ENCODE measurements around the gene HCRT.
"Not testable (repeated sequence)": the region's sequence is repeated elsewhere in the genome, so short reads cannot be mapped to it uniquely, and the experiment has no call there.

Gene HCRT

DNA sequence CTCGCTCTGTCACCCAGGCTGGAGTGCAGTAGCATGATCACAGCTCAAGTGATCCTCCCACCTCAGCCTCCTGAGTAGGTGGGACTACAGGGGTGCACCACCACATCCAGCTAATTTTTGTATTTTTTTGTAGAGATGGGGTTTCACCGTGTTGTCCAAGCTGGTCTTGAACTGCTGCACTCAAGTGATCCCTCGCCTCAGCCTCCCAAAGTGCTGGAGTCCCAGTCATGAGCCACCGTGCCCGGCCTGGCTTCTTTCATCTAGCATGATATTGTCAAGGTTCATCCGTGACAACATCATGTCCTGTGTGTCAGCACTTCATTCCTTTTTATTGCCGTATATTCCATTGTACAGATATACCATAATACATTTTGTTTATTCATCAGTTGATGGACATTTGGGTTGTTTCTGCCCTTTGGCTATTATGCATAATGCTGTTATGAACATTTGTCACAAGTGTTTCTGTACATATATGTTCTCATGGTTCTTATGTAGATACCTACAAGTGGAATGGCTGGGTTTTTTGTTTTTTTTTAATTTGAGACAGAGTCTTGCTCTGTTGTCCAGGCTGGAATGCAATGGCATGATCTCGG, 12.4 kb upstream of the HCRT start:
- DNase-seq (ENCODE audit: low spot score): no peak

DNA sequence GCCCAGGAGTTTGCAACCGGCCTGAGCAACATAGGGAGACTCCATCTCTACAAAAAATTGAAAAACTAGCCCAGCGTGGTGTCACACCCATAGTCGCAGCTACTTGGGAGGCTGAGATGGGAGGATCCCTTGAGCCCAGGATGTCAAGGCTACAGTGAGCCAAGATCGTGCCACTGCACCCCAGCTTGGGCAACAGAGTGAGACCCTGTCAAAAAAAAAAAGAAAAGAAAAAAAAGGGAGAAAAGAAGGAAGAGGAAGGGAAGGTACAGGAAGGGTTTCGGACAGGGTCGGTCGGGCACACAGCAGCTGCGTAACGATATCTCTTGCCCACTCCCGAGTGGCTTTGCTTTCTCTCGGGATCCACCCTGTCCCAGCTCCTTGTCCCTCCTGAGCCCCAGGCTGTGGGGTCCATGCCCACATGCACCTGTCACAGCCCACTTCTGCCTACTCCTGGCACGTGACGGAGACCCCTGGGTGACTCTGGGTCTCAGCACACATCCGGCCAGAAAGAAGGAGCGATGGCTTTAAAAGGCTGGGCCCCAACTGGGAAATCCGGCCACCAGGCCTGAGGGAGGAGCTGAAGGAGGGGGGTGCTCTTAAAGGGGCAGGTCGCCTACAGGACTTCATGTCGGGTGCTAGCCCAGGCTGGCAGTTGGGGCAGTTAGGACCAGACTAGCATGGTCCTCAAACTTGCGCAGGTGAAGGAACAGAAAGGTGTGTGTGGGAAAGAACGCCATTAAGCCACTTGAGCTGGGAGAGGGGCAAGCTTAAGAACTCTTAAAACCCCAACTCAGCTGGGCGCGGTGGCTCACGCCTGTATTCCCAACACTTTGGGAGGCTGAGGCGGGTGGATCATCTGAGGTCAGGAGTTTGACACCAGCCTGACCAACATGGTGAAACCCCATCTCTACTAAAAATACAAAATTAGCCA, 9.0 kb upstream of the HCRT start, which contains the start of gene GHDC:
Gene GHDC (minus strand): TSS at position 526 of the 931 bp plus-strand sequence. CDS start 913 bp downstream, outside the sequence.
- DNase-seq (ENCODE audit: low spot score): peak; percentile 81

DNA sequence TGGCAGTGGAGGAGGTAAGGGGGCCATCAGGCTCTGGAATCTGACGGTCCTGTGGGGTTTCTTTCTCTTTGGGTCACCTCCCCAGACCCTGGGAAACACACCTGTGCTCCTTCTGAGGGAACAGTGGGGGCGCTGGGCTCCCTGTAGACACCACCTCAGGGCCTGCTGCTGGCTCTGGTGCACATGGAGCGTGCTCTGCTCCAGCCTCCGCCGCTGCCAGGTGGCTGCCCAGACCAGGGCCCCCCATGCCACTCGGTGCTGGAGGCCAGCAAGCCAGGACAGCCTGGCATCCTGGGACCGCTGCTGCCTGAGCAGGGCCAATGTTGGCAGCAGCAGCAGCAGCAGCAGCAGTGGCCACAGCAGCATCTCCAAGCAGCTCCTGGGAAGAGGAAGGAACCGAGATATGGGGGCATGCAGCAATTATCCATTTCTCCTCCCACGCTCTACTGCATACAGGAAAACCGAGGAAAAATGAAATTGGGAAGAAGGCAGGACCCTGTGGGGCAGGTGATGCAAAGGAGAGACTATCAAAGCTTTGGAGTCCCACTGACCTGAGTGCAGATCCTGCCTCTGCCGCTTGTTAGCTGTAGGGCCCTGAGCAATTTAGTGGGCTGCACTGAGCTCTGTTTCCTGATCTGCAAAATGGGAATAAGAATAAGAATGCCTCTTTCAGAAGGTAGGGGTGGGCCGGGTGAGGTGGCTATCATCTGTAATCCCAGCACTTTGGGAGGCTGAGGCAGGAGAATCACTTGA, 8.1 kb upstream of the HCRT start:
- DNase-seq (ENCODE audit: low spot score): no peak

DNA sequence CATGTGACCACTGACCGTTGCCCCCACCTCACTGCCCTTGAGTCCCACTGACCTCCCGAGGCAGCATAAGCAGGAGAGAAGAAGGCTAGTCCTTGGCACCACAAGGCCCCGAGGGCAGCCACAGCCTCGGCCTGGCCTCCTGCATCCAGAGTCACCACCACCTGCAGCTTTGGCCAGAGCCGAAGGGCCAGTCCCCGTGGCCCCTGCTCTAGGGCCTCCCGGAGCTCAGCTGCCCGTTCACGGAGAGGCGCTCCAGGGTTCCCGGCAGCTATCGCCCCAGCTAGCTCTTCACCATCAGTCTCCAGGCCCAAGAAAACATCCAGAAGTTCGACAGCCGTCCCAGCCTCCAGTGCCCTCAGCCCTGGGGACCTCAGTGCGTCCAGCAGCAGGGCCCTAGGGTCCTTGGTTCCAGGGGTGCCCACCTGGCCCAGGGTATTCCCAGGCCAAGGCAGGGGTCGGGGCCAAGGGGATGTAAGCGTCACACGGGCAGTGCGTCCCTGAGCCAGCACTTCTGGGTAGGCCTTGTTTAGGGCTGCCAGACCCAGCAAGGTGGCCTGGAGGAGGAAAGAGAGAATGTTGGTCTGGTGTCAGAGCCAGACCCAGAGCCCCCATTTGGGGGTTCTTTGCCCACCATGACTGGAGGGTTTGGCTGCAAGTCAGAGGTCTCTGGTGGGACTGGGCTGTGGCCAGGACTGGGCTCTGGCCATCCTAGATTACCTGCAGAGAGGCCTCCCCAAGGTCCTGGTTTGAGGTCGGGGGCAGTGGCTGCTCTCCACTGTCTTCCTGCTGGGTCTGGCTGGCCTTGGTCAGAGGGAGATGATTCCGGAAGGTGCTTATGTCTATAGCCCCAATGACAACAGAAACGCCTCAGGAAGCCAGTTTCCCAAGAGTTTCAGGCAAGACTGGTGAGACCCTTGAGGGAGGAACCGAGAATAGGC, 7.2 kb upstream of the HCRT start:
- DNase-seq (ENCODE audit: low spot score): no peak

DNA sequence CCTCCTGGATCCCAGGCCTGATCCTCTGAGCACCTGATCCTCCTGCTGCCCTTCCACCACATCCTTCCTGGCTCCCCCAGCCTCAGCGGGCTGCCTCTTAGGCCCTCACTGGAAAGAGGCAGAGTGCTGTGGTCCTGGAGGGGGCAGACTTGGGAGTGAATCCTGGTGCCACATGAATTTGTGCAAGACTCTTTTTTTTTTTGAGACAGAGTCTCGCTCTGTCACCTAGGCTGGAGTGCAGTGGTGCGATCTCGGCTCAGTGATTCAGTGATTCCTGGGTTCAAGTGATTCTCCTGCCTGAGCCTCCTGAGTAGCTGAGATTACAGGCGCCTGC, 6.0 kb upstream of the HCRT start:
- no peak for DNase-seq (ENCODE audit: low spot score)

DNA sequence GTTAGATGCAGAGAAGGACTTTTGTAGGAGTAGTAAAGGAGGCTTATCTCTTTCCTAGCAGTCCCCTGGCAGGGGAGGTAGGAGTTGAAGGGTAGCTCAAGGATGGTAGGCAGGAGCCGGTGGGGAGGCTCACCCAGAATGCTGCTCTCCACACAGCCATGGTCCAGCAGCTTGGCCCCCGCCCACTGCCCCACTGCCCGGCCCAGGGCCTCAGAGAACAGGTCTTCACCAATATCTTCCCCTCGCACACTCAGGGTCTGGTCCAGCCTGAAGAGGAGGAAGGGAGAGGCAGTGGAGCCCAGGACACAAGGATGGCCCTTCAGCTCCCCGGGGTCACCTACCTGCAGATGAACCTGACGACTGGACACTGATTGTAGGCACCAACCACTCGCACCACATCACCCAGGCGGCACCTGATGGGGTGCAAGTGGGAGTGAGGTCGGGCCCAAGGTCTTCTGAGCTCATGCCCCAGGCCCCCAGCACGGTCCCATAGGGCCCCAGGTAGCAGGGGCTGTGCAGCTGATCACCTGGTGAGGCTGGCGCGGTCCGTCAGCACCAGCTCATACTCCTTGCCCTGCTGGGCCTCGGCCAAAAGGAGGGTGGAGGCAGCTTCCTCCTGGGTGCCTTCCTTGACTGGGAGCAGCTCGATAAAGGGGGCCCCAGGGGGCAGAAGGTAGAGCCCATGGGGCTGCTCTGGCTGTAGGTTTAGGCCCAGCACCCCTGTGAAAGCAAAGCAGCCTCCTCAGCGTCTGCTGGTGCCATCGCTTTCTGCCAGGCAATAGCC, 5.4 kb upstream of the HCRT start:
- DNase-seq (ENCODE audit: low spot score): no peak

DNA sequence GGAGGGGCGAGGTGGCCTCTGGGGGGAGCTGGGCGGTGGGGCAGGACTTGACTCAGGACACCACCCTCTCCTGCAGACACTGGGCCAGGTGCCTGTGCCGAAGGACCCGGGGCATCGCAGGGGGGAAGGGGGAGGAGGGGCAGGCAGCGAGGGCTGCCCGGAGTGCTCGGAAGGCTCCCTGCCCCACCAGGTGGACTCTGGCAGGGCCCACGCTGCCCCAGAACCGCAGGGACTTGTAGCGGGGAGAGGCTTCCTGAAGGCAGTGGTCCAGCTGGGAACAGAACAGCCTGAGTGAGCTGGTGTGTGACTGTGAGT, 4.4 kb upstream of the HCRT start:
- DNase-seq (ENCODE audit: low spot score): no peak

DNA sequence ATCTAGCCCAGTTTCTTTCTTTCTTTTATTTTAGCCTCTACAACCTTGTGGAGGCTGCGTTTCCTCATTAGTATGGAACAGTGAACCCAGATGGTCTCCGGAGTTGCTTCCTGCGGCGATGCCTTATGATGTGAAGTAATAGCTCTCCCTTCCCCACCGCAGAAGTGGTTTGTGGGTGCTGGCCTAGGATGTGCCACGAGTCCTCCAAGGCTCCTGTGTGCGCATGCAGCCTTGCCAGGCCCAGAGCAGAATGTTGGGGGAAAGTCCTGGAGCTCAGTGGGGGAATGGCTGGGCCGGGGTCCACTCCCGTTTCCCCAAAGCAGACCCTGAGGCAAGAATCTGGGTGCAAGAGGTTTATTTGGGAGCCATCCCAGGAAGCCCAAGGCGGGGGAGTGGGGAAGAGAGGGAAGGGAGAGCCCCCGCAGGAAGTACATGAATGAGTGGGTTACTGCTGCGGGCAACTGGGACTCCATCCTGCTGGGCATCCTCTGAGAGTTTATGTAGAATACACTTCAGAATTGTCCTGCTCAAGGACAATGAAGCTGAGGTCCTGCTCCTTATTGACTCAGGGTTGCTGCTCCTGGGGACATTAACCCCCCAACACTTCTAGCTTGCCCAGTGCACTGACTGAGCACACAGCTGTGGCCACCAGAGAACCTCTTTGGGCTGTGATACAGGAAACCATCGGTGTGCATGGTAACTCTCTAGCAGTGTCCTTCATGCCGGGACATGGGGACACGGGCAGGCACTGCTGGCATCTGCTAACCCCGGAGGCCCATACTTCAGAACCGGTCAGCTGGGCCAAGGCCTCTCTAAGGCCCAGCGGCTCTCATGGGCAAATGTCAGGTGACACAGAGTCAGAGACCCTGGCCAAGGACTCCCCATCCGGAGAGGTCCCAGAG, 3.7 kb upstream of the HCRT start:
- no peak for DNase-seq (ENCODE audit: low spot score)

DNA sequence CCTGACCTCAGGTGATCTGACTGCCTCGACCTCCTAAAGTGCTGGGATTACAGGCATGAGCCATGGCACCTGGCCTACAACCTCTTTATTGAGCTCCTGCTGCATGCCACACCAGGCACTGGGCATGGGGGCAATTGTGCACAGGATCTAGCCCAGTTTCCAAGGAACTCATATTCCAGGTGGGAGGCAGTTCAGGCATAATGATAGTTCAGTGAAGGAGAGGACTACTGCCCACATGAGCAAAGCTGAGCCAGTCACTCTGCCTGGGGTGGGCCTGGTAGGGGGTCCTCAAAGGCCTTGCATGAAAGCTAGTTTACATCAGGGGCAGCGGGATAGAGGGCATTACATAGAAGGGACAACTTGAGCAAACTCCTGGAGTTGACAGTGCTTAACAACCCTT, 2.6 kb upstream of the HCRT start:
- DNase-seq (ENCODE audit: low spot score): no peak

DNA sequence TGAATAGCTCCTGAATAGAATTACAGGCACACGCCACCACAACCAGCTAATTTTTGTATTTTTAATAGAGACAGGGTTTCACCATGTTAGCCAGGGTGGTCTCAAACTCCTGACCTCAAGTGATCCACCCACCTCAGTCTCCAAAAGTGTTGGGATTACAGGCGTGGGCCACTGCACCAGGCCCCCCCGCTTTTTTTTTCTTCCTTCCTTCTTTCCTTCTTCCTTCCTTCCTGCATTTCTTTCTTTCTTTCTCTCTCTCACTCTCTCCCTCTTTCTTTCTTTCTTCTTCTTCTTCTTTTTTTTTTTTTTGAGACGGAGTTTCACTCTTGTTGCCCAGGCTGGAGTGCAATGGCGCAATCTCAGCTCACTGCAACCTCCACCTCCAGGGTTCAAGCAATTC, 939 bp upstream of the HCRT start:
- DNase-seq (ENCODE audit: low spot score): not testable (repeated sequence)

DNA sequence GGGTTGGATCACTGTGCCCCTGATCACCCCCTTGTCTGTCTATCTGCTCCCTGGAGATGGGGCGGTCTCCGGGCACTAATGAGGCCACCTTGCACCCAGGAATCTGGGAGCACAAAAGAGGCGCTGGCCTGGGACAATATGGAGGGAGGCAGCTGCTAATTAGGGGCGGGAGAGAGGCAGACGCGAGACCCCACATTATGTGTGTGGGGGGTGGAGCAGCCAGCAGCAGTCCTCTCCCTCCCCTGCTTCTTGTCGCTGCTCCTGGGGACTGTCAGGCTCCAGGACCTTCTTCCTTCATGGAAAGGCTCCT, 324 bp upstream of the HCRT start:
- DNase-seq (ENCODE audit: low spot score): no peak

DNA sequence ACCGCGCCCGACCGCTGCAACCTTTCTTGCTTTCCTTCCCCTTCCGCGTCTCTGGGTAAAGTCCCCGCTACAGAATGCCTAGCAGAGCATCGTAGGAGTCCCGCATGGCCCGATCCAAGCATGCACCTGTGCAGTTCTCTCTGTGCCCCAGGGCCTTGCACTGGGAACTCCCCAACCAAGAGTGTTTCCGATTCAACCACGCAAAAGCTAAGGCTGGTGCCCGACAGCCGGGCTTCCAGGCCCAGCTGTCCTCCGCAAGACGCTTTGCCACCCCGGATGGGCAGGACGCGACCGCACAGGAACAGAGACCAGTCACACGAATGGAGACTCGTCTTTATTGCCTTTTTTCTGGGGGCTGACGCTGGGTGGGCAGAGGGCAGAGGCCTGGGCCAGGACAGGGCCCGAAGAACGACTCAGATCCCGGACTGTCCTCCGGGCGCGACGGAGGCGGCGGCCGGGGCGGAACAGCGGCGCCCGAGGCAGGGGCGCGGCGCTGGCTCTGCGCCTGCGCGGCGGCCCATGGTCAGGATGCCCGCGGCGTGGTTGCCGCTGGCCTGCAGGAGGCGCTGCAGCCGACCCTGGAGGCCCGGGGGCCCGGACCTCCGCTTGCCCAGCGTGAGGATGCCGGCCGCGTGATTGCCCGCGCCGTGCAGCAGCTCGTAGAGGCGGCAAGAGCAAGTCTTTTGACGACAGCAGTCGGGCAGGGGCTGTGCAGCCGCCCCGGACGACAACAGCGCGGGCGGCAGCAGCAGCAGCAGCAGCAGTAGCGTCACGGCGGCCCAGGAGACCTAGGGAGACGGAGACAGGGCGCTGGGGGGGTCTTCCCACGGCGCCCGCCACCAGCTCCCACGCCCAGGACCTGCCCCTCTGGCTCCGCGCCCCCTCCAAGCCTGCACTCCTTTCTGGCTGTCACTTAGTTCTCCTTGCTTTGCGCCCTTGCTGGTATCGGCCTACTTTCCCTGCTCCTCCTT, 1.2 kb downstream of the HCRT start:
- DNase-seq (ENCODE audit: low spot score): peak; percentile 82

DNA sequence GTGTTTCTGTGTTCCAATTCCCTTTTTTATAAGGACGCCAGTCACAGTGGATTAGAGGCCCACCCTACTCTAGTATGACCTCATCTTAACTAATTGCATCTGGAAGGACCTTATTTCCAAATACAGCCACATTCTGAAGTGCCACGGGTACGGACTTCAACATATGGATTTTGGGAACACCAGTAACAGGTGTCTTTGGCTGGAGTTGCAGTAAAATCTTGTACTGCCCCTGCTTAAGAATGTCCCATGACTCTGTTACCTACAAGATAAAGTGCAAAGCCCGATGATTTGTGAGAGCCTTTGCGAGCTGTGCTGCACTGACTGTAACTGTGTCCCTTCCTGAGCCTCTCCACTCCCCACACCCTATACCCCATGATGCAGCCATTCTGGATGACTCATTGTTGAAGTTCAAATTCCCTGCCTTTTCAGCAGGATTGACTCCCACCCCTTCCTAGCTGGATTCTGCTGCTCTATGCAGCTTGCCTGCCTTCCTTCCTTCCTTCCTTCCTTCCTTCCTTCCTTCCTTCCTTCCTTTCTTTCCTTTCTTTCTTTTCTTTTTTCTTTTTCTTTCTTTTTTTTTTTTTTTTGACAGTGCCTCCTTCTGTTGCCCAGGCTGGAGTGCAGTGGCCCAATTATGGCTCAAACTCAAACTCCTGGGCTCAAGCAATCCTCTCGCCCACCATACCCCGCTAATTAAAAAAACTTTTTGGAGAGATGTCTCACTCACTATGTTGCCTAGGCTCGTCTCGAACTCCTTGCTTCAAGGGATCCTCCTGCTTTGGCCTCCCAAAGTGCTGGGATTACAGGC, 2.1 kb downstream of the HCRT start:
- no peak for DNase-seq (ENCODE audit: low spot score)

DNA sequence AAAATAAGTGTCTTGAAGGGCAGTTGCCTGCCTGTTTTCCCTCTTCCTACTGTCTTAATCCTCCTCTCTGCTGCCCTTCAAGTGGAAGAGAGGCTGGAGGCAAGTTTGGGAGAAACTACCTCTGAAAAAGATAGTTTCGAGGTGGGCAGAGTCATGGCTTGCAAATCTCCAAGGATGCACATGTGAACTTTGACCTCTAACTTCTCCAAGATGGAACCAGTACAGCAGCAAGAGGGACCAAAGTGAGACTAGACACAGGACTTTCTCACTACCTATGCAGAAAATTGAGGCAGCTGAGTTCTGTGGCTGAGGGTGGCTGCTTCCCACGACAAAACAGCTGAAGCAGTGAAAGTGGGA, 3.4 kb downstream of the HCRT start:
- no peak for DNase-seq (ENCODE audit: low spot score)

DNA sequence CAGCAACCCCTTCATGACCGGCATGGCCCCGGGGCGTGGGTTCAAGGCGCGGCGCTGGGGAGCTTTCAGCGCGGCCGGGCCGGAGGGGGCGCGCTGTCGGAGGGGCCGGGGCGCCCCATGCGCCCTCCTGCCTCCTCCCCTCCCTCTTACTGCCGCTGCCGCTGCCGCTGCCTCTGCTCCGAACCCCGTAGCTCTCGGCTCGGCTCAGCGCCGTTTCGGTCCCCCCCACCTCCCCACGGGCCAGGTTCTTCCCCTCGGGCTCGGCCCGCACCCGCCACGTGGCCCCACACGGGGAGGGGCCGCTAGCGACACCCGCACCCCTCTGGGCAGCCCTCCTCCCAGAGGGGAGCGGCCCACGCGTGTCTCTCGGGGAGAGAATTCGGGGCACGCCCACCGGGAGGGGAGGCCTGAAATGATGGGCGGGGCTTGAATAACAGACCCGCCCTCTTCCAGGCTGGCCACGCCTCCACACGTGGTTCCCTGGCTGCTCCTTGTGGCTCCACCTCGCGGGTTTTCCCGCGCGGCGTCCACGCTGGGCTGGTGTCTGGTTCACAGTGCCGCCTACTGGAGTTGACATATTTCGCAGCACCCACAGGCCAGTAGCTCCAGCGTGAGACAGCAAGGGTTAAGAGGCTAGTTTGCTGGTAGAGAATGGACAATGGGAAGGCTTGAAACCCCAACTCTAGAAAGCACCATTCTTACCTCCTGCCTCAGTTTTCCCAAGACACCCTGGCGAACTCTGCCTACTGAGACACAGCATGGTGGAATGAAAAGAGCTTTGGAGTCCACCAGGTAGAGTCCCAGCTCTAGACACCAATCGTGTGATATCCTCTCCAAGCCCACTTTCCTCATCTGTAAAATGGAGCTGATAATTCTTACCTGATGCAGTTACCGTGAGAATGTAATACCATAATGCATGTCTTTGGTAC, 4.1 kb downstream of the HCRT start, which contains the start of gene KCNH4:
Gene KCNH4 (minus strand): TSS at position 221 of the 929 bp plus-strand sequence. CDS start 197 bp downstream, at position 24.
- DNase-seq (ENCODE audit: low spot score): peak; percentile 49

DNA sequence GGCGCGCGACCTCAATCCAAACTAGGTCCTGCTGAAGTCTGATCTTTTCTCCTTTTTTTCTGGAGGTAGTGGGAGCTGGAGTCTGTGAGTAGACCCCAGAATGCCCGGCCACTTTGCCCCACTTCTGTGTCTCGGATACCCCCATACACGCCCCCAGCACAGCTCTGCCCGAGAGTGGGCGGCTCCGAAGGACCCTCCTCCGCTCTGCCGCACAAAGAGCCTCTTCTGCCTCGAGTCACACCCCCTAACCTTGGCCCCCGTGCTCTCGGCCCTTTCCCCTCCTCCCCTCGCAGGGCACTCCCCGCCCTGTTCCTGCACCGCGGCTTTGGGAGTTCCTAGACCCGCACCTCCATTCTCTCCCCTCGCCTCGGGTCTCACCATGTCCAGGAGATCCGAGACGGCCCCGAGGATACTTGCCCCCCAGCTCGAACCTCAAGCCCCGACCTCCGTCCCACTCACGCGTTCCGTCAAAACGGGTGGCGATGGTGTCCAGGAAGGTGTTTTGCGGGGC, 4.8 kb downstream of the HCRT start:
- no peak for DNase-seq (ENCODE audit: low spot score)

DNA sequence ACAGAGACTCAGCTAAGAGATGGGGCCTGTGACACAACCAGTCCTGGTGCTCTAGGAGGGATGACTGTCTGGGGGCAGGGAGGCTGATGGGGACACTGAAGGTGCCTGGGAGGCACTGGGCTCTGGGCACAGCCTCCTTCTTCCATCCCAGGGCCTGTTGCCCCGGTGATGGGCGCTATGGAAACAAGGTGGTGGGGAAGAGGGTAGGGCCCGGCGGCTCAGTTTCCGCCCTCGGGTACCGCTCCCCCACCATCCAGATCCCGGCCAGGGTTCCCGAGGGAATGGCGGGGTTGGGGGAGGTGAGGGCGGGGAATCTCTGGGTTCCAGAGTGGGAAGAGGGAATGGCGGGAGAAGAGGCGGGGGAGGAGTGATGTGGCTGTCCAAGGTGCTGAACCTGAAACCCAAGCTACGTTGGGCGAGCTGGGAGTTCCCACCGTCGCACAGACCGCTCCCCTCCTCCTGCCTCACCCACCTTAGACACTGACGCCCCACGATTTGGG, 5.3 kb downstream of the HCRT start:
- peak; percentile 86 for DNase-seq (ENCODE audit: low spot score)
